Thyroid gland (tissue), 4 donors: ENCODE data around the gene NDUFS7.

Experiments used
- CTCF ChIP-seq, 6 experiments: fragments of 200-600 bp in 3 of 6; fragments of 450-650 bp in 3 of 6; sonication (generic) in 3 of 6; IDR thresholded peaks; one replicate each; pipeline ENCODE4 v1.5.1; 2016 to 2019; ENCODE audit warnings: antibody characterized with exemption in 6 of 6, mild to moderate bottlenecking in 2 of 6, inconsistent platforms in 1 of 6, moderate library complexity in 1 of 6
- POLR2A ChIP-seq, 2 donors: fragments of 450-650 bp; IDR thresholded peaks; one replicate each; pipeline ENCODE4 v1.6.1; 2017; ENCODE audit warnings: antibody characterized with exemption in 2 of 2, mild to moderate bottlenecking in 2 of 2, moderate library complexity in 1 of 2

- TF ChIP-seq CTCF (IDR thresholded peaks at IDR 0.05) (no peak), POLR2A (IDR thresholded peaks at IDR 0.05) (no peak)
Measured at GRCh38 chr19:1394252-1395193, 10.8 kb downstream of the NDUFS7 start.
